Activated CD4-positive, alpha-beta T cell treated with anti-CD3 and anti-CD28 coated beads for 1 hour (primary cell): ENCODE measurements around the gene KIAA0232.
A peak's percentile ranks its signal among the peaks of the same experiment; 100 is the strongest.

Experiments
- DNase-seq: peaks from one replicate; pipeline ENCODE4 v3.0.0-alpha.2; 2020

The KIAA0232 gene

DNA sequence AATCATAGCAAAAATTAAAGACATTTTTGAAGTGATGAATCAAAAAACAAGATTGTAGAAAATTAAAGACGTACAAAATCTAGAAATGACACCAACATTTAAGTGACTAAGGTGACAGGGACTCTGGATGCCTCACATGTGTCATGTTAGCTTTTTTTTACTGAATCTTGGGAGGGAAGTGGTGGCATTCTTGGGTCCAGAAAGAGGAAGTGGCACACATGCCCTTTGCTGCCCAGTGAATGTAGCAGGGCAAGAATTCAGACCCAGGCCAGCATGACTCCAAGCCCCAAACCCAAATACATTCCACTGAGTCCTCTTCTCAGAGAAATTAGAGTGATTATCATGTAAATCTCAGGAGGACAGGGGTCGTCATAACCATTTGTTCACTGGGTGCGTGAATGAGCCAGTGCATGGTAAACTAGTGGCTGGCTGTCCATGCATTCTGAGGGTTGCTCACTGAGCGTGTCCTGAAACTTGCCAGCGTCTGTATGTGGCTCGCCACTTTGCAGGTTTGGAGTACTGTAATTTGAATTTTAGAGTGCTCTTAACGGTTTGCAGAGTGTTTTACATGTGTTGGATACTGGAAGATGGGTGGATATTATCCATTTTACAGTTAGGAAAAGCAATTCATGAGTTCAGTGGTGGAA, 71.7 kb downstream of the KIAA0232 start:
- DNase-seq: no peak

DNA sequence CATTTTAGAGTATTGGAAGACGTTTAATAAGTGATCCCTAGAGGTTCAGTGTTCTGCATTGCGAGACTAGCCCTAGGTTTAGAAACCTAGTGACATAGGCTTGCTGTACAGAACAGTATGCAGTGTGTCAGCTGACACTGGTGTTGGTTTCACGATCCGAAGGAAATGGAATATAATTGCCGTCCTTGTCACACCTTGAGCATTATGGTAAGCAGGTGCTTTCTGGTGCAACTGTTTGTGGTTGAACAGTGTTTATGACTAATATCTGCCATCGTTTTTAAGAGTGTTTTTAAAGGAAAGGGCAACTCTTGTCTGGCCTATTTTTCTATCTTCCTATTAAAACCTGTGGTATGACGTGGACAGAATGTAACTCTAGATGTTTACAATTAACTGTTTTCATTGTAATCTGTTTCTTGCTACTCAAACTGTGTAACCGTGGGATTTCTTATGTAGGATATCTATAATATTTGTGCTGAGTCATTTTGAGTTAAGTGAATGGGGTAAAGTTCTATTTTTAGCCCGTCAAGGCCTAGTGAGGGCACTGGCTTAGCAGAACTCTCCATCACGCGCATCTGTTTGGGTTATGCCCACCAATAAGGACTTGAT, 73.3 kb downstream of the KIAA0232 start:
- DNase-seq: no peak

DNA sequence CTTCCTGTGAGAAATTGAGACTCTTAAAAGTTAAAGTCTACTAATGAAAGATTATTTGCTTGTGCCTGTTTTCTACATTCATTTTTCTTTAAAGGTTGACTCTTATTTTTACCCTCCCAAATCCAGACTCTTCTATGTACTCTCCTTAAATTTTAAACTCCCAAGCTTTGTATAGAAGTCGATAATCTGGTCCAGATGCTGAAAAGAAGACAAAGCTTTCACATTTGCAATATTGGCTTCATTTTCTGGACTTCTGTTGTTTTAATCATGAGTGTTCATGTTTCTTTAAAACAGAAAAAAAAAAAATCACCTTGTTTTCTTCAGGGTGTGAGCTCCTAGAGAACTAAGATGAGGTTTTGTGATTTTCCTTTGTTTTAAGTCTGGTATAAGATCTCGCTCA, 73.9 kb downstream of the KIAA0232 start:
- no peak for DNase-seq

DNA sequence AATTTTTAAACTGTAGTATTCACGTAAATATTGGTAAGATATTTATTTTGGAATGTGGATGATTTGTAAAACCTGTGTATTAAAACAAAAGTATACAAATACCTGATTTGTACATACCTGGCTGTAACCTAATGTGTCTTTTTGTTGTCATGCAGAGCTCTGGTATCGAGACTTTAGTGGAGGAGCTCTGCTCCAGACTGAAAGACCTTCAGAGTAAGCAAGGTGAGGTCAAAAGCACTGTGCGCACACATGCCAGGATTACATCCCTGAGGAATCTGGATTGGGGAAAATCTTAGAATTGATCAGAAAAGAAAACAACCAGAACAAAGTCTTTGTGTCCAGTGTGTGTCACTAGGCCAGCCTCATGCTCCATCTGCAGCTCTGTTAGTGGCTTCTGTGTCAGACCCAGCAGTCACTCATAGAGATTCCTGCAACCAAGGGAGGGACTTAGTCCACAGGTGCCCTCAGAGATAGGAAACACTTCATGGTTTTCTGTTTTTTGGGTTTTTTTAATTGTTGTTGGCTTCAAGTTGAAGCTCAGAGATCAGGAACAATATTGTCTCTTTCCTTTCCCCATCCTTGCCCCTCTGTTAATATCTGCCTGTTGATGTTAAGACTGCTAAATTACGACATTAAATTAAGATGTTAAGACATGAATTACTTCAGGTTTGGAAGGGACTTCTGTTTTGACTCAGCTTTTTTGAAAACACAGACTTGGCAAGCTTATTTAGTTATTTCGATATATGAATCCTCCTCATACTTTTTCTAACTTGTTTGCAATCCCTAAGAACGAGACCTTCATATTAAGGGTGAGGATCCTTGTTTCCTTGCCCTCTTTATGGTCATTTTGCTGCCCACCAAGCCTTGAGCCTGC, 74.7 kb downstream of the KIAA0232 start:
- no peak for DNase-seq

DNA sequence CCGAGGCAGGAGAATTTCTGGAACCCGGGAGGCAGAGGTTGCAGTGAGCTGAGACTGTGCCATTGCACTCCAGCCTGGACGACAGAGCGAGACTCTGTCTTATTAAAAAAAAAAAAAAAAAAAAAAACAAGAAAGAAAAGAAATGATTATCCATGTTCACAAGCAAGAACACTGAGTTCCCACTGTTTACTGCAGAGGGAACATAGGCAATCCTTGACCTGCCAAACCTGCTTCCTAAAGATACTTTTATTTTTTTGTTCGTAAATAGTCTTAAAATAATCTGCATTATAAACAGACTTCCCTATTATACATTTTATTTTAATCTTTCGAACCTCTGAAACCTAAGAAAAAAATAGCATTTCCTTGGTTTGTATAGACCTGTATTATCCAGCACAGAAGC, 76.5 kb downstream of the KIAA0232 start:
- DNase-seq: no peak

DNA sequence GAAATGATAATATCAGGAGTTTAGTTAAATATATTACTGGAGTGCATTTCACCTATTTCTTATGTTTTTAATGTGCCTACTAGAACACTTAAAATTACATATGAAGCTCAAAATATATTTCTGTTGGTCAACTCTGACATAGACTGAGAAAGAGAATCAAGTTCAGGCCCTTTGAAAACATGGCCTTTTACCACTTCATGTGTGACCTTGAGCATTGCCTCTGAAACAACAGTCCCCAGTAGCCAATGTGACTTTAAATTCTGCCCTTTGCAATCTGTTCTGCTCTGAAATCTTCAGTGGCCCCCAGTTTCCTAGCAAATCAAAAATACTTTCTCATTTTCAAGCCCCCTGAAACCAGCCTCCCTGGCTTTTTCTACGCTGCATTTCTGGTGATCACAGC, 77.0 kb downstream of the KIAA0232 start:
- DNase-seq: no peak

DNA sequence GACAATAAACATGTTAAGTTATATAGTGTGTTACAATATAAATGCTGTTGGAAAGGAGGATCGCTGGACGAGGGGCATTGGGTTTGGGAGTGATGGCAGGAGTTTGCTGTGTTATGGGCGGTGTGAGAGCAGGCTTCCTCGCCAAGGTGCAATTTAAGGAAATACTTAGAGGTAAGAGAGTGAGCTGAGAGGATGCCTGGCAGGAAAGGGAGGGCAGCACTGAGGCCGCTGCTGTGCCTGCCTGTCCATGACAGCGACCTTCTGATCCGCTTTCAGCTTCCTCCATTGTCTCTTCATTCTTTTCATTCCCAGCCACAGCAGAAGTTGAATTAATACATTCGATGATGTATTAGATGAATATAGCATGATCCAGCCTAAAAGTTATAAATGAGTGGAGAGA, 85.9 kb downstream of the KIAA0232 start:
- no peak for DNase-seq

DNA sequence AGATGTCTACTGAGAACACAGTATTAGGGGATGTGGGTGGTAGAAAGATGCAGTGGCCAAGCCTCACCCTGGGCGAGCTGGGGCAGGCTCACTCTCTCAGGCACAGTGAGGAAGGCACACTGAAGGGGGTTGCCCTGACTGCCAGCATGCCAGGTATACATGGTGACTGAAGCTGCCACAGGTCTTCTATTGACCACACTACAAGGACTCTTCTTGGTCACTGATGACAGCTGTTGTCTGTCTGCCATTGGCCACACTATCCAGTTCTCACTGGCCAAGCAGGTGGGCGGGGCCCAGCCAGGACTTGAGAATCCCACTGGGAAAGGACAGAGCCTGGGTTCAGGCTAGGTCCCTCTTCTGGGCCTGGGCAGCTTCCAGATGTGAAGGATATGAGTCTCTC, 87.4 kb downstream of the KIAA0232 start:
- DNase-seq: no peak

DNA sequence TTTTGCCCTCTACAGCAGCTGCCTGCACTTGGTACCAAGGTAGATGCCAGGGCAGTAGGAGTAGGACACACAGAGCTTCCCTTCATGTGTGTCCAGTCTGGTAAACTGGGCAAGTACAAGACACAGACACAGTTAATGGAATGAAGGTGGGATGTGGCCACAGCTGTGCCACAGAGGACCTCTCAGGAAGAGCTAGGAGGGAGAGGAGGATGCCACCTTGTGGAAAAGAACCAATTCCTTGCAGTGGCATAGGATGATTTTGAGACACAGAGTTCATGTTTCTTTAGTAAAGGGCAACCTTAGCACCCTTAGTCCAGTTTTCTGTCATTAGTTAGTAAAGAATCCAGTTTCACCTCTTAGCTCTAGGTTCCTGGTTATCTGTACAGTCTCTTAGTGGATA, 90.8 kb downstream of the KIAA0232 start:
- DNase-seq: no peak

DNA sequence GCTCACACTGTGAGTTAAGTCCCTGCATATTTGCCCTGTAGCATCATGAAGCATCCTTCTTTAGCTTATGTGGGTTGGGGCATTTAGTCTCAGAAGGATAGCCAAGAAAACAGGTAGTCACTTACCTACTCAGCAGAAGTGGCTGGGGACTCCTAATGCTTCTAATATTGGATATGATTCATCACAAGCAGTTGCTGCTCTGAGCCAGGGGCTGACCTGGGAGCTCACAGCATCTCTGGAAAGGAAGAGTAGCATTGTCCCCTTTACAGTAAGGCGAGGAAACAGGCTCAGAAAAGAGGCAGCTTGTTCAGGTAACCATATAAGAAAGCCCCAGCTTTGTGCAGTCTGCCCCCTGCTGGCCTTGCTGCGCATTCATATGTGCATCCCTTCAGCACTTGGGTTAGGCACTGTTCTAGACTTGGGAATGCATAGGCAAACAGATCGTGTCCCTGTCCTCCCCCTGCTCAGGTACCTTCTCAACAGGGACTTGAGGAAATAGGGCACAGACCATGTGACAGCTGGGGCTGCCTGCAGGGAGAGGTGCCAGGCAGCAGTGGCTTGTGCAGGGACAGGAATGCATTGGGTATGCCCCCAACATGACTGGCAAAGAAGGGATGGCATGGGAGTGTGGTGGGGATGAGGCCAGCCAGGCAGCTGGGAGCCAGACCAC, 91.4 kb downstream of the KIAA0232 start:
- peak; percentile 68 for DNase-seq

DNA sequence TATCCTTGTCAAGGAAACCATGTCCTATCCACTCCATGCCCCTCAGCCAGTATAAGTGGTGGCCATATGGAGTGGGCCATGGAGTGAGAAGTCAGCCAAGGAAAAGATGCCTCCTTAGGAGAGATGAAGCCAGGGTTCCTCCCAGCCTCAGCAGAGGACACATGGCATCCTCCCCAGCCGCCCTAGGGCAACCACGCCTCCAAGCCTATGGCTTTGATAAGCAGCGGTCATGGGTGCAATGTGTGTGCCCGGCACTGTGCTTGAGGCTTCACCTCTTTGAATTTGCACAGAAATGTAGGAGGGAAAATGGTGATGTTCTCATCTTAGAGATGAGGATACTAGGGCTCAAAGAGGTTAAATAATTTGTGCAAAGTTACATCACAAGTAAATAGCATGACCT, 92.5 kb downstream of the KIAA0232 start:
- no peak for DNase-seq

DNA sequence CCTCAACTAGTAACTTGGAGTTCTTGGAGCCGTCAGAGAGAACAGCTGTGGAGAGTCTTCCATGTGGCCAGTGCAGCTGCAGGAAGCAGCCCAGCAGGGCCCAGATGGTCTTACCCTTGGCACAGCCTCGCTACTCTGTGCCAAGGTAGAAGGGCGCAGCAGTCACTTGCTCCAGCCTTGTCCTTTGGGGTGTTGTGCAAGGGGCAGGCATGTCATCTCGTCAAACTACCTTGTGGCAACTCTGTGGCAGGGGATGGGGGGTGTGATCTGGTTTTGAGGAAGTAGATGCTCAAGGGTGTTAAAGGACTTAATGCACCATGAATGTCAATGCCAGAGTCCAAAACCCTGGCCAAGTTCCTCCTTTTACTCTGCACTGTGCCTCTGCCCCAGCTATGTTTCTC, 92.9 kb downstream of the KIAA0232 start:
- DNase-seq: no peak

DNA sequence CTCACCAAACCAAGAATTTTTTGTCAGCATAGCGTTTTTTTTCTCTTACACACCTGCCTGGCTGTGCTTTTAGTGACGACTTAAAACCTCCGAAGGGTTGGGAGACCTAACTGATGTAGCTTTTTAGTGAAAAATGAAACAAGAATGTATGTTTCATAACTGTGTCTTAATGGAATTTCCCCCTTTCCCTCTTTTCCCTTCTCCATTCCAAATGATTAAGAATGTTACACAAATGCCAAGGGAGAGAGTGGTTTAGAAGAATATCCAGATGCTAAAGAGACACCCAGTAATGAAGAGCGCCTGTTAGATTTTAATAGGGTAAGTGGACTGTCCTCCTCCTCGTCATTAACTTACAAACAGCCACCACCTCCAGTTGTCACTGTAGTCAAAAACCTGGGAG, 93.9 kb downstream of the KIAA0232 start:
- no peak for DNase-seq

DNA sequence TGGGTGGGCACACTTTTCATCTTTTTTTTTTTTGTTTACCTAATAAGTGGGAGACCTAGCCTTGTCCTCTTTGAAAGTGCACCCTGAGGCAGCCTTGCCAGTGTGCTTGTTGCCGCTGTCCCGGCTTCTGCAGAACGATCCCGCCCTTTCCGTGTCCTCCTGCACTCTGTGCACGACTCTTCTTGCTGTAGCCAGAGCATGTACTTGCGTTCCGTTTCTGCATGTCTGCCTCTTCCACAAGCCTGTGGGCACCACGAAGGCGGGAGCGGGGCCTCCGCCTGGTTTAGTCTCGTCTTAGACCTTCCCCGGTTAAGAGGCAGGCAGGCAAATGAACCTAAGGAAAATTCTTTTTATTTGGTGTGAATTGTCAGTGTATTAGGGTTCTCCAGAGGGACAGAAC, 94.5 kb downstream of the KIAA0232 start:
- DNase-seq: no peak

DNA sequence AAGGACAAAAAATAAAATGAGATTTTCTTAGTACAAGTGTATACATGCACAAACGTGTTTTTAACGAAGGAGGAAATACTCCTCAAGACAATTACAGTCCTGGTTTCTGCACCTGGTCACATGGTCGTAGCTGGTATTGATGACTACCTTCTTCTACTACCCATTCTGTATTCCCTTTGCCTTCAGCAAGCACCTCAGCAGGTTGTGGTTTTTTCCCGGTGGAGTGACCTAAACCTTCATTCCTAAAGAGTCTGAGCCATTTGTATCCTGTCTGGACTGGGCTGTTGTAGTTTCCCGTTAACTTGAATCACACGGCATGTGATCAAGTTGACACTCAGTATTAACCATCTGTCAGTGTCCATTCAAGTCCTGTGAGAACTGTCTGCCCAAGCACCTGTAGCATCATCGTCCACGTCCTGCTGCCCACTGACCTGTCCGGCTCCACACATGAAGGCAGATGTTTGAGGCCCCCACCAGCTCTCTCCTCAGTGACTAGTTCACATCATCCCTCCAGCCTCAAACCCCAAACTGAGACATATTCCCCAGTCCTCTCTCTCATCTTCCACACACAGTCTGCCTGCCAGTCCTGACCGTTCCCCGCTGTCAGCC, 96.0 kb downstream of the KIAA0232 start:
- DNase-seq: no peak

DNA sequence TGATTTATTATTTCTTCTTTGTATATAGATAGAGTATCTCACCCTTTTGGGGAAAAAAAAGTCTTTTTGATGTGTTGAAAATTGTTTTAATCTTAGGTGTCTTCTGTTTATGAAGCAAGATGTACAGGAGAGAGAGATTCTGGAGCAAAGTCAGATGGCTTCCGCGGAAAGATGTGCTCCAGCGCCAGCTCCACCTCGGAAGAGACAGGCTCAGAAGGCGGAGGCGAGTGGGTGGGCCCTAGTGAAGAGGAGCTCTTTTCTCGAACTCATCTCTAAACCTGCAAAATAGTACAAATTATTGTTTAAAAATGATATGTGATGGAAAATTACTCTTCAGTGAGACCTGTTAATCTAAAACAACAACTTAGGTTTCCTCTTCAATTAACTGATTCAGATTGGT, 98.2 kb downstream of the KIAA0232 start:
- DNase-seq: no peak

DNA sequence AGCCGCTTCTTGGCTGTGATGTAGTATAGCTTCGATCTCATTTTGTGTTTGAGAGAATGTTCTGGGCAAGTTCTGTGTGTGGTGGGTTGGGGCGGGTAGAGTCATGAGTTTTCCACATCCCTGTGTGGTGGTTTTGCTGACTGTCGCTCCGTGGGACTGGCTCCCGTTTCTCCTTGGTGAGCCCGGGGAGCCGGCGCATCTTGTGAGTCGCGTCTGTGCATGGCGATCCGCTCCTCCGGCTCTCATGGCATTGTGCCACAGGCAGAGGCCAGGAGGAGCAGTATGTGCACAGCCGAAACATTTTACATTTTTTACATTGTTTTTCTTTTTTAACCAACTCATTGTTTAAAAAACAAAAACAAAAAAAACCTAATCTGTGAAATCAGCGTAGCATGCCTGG, 99.4 kb downstream of the KIAA0232 start:
- DNase-seq: no peak

DNA sequence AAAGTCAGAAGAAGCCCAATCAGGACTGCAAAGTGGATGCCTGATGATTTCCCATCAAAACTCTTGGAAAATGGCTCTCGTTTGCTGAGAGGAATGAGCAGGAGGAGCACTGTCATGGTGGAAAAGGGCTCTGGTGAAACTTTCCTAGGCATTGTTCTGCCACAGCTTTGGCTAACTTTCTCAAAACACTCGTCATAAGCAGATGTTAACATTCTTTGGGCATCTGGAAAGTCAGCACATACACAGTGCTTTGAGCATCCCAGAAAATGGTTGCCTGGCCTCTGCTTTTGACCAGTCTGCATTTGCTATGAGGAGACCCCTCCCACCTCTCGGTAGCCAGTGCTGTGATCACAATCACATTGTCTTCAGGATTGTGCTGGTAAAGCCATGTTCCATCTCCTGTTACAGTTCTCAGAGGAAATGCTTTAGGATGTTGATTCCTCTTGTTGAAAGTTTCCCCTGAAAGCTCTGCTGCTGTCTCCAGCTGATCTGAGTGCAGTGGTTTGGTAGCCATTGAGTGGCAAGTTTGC, 101.9 kb downstream of the KIAA0232 start:
- DNase-seq: no peak

DNA sequence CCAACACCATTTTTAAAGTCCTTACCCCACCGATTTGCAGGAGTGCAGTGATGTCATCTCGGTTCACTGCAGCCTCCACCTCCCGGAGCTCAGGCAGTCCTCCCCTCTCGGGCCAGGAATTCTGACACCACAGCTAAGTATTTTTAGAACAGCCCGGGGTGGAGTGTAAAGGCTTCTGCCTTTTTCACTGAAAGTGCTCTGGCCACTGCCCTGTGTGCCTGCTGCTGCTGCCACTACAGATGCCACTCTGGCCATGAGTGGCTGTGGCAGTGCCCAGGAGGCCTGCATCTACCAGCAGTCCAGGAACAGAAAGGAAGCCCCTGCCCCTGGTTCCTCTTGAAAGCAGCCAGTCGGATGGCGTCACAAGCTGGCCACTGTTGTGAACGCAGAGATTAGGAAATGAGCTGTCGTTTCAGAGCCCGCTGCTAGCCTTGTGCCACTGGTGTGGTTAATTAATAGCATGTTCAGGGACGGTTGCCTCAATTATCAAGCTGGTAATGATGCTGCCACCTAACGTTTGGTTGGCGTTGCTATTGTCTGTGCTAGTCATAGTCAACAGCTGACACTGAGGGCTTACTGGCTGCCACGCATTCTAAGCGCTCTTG, 103.5 kb downstream of the KIAA0232 start:
- no peak for DNase-seq

DNA sequence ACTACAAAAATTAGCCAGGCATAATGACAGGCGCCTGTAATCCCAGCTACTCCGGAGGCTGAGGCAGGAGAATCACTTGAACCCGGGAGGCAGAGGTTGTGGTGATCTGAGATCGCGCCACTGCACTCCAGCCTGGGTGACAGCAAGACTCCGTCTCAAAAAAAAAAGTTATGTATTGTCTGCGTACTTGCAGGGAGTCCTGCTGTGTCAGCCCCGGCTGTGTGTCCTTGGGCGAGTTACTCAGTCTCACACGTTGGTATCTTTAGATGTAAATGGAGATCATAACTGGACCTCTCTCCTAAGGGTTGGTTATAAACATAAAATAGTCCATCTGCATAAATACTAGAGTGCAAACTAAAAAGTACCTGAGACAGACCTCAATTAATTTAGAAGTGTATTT, 104.4 kb downstream of the KIAA0232 start:
- DNase-seq: no peak

DNA sequence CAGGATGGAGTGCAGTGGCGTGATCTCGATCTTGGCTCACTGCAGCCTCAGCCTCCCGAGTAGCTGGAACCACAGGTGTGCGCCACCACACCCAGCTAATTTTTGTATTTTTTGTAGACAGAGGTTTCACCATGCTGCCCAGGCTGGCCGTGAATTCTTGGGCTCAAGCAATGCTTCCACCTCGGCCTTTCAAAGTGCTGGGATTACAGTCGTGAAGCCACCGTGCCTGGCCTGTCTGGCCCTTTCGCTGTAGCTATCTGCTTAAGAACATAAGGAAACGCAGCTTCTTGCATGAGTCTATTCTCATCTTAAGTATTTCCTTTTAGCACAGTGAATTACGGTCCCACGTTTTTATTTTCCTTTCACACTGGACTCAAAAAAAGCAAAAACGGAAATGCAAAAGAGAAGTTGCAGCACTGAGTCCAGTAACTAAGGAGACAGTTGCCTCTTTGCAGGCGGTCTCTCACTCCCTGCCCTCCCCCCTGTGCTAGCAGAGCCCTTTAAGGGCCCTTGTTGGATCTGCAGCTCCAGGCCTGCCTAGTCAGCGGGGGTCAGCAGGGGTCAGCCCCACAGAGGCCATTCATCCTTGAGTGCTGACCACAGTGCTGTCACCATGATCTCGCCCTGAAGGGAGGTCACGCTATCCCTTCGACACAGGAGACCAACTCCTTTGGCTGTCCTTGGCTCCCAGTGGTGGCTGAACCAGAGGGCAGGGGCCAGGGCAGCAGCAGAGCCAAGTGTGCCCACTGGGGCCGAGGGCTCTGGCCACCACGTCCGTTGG, 105.3 kb downstream of the KIAA0232 start:
- no peak for DNase-seq
